Small intestine (tissue), 7 donors: Measurements from ENCODE around the gene ZNF701. TPM values are rescaled to one million over a fixed set of nuclear protein-coding genes. Genes with fewer than 3 reads are reported as not detected.
"Not testable (repeated sequence)": the region's sequence is repeated elsewhere in the genome, so short reads cannot be mapped to it uniquely, and the experiment has no call there.

Source experiments
- DNase-seq, 2 donors: peaks; one replicate each; pipeline versions ENCODE4 v3.0.0 to v3.0.0-alpha.2; 2013
- FAIRE-seq: peaks from 2 replicates; lab custom pipeline; 2012; peaks lifted over from hg19 to GRCh38; lab: Jason Lieb, UNC
- H3K27ac ChIP-seq, 3 donors: one replicate each; pipeline ENCODE4 v1.5.1; 2013; ENCODE audit warnings: low read length in 2 of 3, mild to moderate bottlenecking in 2 of 3, control low read depth in 1 of 3, inconsistent platforms in 1 of 3, low read depth in 1 of 3, moderate library complexity in 1 of 3
- H3K27me3 ChIP-seq, 3 donors: one replicate each; pipeline ENCODE4 v1.6.1; 2013; ENCODE audit warnings: low read length in 3 of 3, inconsistent platforms in 1 of 3; ENCODE audit not compliant: control insufficient read depth in 3 of 3, insufficient read depth in 3 of 3
- H3K36me3 ChIP-seq, 3 donors: one replicate each; pipeline ENCODE4 v1.6.1; 2013; ENCODE audit warnings: low read length in 3 of 3, inconsistent platforms in 1 of 3, low read depth in 1 of 3, mild to moderate bottlenecking in 1 of 3, moderate library complexity in 1 of 3; ENCODE audit not compliant: control insufficient read depth in 3 of 3, insufficient read depth in 2 of 3
- H3K4me1 ChIP-seq, 3 donors: one replicate each; pipeline ENCODE4 v1.6.1; 2013; ENCODE audit warnings: low read length in 2 of 3, inconsistent platforms in 1 of 3, low read depth in 1 of 3, mild to moderate bottlenecking in 1 of 3, moderate library complexity in 1 of 3; ENCODE audit not compliant: control insufficient read depth in 3 of 3, insufficient read depth in 2 of 3
- H3K4me3 ChIP-seq, 3 donors: one replicate each; pipeline ENCODE4 v1.5.1; 2013; ENCODE audit warnings: low read length in 3 of 3, control low read depth in 1 of 3, inconsistent platforms in 1 of 3, low read depth in 1 of 3, mild to moderate bottlenecking in 1 of 3, moderate library complexity in 1 of 3
- H3K9me3 ChIP-seq, 2 donors: one replicate each; pipeline ENCODE4 v1.6.1; 2013; ENCODE audit warnings: low read depth in 1 of 2, low read length in 1 of 2; ENCODE audit not compliant: control insufficient read depth in 2 of 2, insufficient read depth in 1 of 2
- WGBS, 3 donors: extraction: QIAGEN DNeasy Blood & Tissue Kit; methylation state at CpG; one replicate each; pipeline ENCODE4 v1.1.7; 2013; 5-methylcytosine and 5-hydroxymethylcytosine counted together
- polyA plus RNA-seq, 4 donors: library from polyadenylated mRNA; stranded (reverse) in 3 of 4; unstranded in 1 of 4; fragments of 200-250 nt in 3 of 4; fragments of 120-200 nt in 1 of 4; gene quantifications; one replicate each; pipeline versions ENCODE4 v1.2.1 to v1.2.3, GENCODE V29; 2013
- donor health status: healthy with polysubstance abuse.
- donor health status: control.
- donor health status: control.
- donor health status: Bipolar disorder and iron deficiency.
- donor health status: healthy.

Gene ZNF701
- polyA plus RNA-seq, 4 donors: 2.7 to 18.5 (median 5.4) TPM

- no peak for DNase-seq
- no peaks in the 10 kb centered on the region for H3K27me3 ChIP-seq
- H3K4me1 ChIP-seq: no peaks in the 10 kb centered on the region
- H3K9me3 ChIP-seq: peaks cover 8 to 85% of the 10 kb centered on the region in 2 donors
- no peak for FAIRE-seq
- peaks cover 8 to 48% (median 37%) of the 10 kb centered on the region in 3 donors for H3K36me3 ChIP-seq
- no peak overlapping the region for H3K27ac ChIP-seq
- WGBS, 3 donors: 97 to 99% (median 99%) methylated on average over 15 of the region's 15 CpGs
- H3K4me3 ChIP-seq: no peak overlapping the region
These were observed 15.7 kb upstream of the ZNF701 start for GRCh38 chr19:52554216-52554971.

- WGBS, 3 donors: 98% methylated on average over 15 to 16 of the region's 16 CpGs
- FAIRE-seq (no peak), DNase-seq (no peak)
- Histone ChIP-seq H3K27me3 (no peaks in the 10 kb centered on the region), H3K27ac (no peak overlapping the region), H3K36me3 (peaks cover 8 to 41% (median 33%) of the 10 kb centered on the region in 3 donors), H3K4me1 (no peaks in the 10 kb centered on the region), H3K9me3 (peaks cover 8 to 84% of the 10 kb centered on the region in 2 donors), H3K4me3 (no peak overlapping the region)
These were observed 12.7 kb upstream of the ZNF701 start for GRCh38 chr19:52557231-52557995.

- FAIRE-seq, H3K4me3 ChIP-seq, H3K27me3 ChIP-seq, H3K27ac ChIP-seq, H3K4me1 ChIP-seq, DNase-seq: not testable (repeated sequence)
- peaks cover 8 to 87% of the 10 kb centered on the region in 2 donors for H3K9me3 ChIP-seq
- whole genome bisulfite sequencing, 3 donors: 70 to 88% (median 82%) methylated on average over 5 of the region's 5 CpGs
- H3K36me3 ChIP-seq: peaks cover 12 to 47% (median 31%) of the 10 kb centered on the region in 3 donors
These were observed 11.2 kb upstream of the ZNF701 start for GRCh38 chr19:52558732-52559445.

- H3K9me3 ChIP-seq: peaks cover 6 to 86% of the 10 kb centered on the region in 2 donors
- not testable (repeated sequence) for DNase-seq, H3K27me3 ChIP-seq, H3K4me1 ChIP-seq, FAIRE-seq, H3K27ac ChIP-seq, H3K4me3 ChIP-seq
- H3K36me3 ChIP-seq: peaks cover 11 to 44% (median 23%) of the 10 kb centered on the region in 3 donors
- 97 to 100% (median 99%) methylated on average over 8 of the region's 8 CpGs for WGBS, 3 donors
These were observed 8.5 kb upstream of the ZNF701 start for GRCh38 chr19:52561611-52562010.

- no peak for FAIRE-seq
- H3K27ac ChIP-seq: no peak overlapping the region
- peaks cover 0 to 4% (median 1%) of the 10 kb centered on the region in 3 donors for H3K4me1 ChIP-seq
- peaks cover 3 to 77% of the 10 kb centered on the region in 2 donors for H3K9me3 ChIP-seq
- H3K4me3 ChIP-seq: no peak overlapping the region
- peaks cover 6 to 20% (median 10%) of the 10 kb centered on the region in 3 donors for H3K36me3 ChIP-seq
- H3K27me3 ChIP-seq: no peaks in the 10 kb centered on the region
- DNase-seq: no peak
- WGBS, 3 donors: 84 to 97% (median 95%) methylated on average over 6 of the region's 6 CpGs
These were observed 4.0 kb upstream of the ZNF701 start for GRCh38 chr19:52566121-52566520.

GRCh38 chr19:52566588-52566987 lies 3.5 kb upstream of the ZNF701 start:
- WGBS, 3 donors: 84 to 100% (median 85%) methylated on average over 2 of the region's 2 CpGs
- Histone ChIP-seq H3K4me1 (peaks cover 0 to 4% (median 2%) of the 10 kb centered on the region in 3 donors), H3K27ac (no peak overlapping the region), H3K9me3 (peaks cover 3 to 72% of the 10 kb centered on the region in 2 donors), H3K4me3 (no peak overlapping the region), H3K36me3 (peaks cover 6 to 18% (median 10%) of the 10 kb centered on the region in 3 donors), H3K27me3 (no peaks in the 10 kb centered on the region)
- FAIRE-seq (no peak), DNase-seq (peak; percentile 21 to 23)

GRCh38 chr19:52567921-52568320 lies 2.2 kb upstream of the ZNF701 start:
- Histone ChIP-seq H3K9me3 (peaks cover 3 to 63% of the 10 kb centered on the region in 2 donors), H3K27ac (no peak overlapping the region), H3K4me3 (no peak overlapping the region), H3K36me3 (peaks cover 6 to 15% (median 14%) of the 10 kb centered on the region in 3 donors), H3K4me1 (peaks cover 0 to 4% (median 2%) of the 10 kb centered on the region in 3 donors), H3K27me3 (no peaks in the 10 kb centered on the region)
- WGBS, 3 donors: 96 to 98% (median 96%) methylated on average over 14 of the region's 14 CpGs
- FAIRE-seq: no peak
- DNase-seq: no peak

- not testable (repeated sequence) for H3K4me1 ChIP-seq, H3K27me3 ChIP-seq, FAIRE-seq, DNase-seq
- H3K27ac ChIP-seq: peak overlapping the region in 2 of 3 donors; percentile 19 to 89
- peaks cover 3 to 53% of the 10 kb centered on the region in 2 donors for H3K9me3 ChIP-seq
- WGBS, 3 donors: 11 to 27% (median 25%) methylated on average over 13 of the region's 13 CpGs
- peaks cover 2 to 19% (median 13%) of the 10 kb centered on the region in 3 donors for H3K36me3 ChIP-seq
- H3K4me3 ChIP-seq: peak overlapping the region in 2 of 3 donors; percentile 61 to 79
These were observed 468 bp upstream of the ZNF701 start for GRCh38 chr19:52569638-52569999.
